GM10248 (cell line): ENCODE measurements around the gene MKX.

Experiments
- CTCF ChIA-PET: fragments of 300-600 bp; sonication (Branson Sonifier 250); formaldehyde crosslinking; extraction: SDS; loops from one replicate; lab custom pipeline; 2021; ENCODE audit warnings: antibody characterized with exemption; lab: Yijun Ruan, JAX
- POLR2A ChIA-PET: fragments of 350-650 bp; sonication (Branson Sonifier 250); formaldehyde crosslinking; extraction: SDS; loops from one replicate; lab custom pipeline; 2020; ENCODE audit warnings: antibody characterized with exemption; lab: Yijun Ruan, JAX
- DNase-seq: peaks from one replicate; pipeline ENCODE4 v3.0.0; 2012; ENCODE audit errors: extremely low spot score
- TF ChIP-seq, protein P1 (sequence below): IDR thresholded peaks from 2 replicates; pipeline ENCODE4 v1.5.1; 2012; ENCODE audit warnings: mild to moderate bottlenecking, low read depth; ENCODE audit errors: extremely low read depth, missing control alignments, control extremely low read depth

MKX gene

DNA sequence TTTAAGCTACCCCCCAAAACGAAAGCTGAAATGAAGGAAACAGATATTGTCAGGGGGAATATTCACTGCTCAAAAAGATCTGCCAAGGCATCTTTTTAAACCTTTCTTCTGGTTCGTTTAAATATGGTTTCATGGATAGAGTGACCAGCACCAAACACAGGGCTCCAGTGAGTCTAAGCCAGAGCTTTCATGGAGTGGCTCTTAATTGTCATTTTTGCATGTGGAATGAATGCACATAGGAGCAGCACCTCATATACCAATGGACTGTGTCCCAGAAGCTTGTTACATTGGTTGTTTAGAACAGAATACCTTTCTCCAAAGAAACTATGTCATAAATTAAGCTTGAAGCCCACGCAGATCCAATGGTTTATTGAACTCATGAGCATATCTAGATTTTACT is 17.3 kb downstream of the MKX start:
- ChIA-PET CTCF (interaction anchor here (1.0 to 2.4 kb wide), 7 partner anchors 8 to 41 kb away, joined by 3 to 9 read pairs (median 4); no protein-coding TSS in a partner anchor), POLR2A (no interaction called here)
- no peak for DNase-seq
- TF ChIP-seq, protein P1, sequence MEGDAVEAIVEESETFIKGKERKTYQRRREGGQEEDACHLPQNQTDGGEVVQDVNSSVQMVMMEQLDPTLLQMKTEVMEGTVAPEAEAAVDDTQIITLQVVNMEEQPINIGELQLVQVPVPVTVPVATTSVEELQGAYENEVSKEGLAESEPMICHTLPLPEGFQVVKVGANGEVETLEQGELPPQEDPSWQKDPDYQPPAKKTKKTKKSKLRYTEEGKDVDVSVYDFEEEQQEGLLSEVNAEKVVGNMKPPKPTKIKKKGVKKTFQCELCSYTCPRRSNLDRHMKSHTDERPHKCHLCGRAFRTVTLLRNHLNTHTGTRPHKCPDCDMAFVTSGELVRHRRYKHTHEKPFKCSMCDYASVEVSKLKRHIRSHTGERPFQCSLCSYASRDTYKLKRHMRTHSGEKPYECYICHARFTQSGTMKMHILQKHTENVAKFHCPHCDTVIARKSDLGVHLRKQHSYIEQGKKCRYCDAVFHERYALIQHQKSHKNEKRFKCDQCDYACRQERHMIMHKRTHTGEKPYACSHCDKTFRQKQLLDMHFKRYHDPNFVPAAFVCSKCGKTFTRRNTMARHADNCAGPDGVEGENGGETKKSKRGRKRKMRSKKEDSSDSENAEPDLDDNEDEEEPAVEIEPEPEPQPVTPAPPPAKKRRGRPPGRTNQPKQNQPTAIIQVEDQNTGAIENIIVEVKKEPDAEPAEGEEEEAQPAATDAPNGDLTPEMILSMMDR, result no peak

- DNase-seq, result no peak
- TF ChIP-seq, protein P1, result no peak
- ChIA-PET POLR2A (no interaction called here), CTCF (no interaction called here)
These were observed 21.3 kb downstream of the MKX start for GRCh38 chr10:27724287-27724686.

- ChIA-PET POLR2A (no interaction called here), CTCF (interaction anchor here (1.8 kb wide), 1 partner anchor 10 kb away, joined by 4 read pairs; no protein-coding TSS in a partner anchor)
- DNase-seq, result no peak
- TF ChIP-seq, protein P1, result no peak
These were observed 22.2 kb downstream of the MKX start for GRCh38 chr10:27723436-27723835.

DNA sequence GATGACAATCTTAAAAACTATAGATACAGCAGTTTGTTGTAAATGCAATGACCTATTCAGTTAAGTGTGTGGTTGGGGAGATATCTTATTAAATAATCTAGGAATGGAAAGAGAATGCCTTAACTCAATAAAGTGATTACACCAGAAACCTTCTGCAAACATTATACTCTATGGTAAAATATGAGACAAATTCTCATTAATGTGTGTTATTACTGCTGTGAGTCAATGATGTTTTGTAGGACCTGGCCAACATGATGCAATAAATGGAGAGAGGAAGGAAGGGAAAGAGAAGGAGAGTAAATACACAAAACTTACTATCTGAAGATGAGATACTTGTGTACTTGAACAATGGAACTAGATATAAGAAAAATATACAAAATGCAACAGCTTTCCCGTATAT is 25.1 kb downstream of the MKX start:
- CTCF ChIA-PET, result interaction anchor here (1.3 kb wide), 1 partner anchor 8 kb away, joined by 4 read pairs; no protein-coding TSS in a partner anchor
- TF ChIP-seq, protein P1, result no peak
- POLR2A ChIA-PET, result no interaction called here
- no peak for DNase-seq

DNA sequence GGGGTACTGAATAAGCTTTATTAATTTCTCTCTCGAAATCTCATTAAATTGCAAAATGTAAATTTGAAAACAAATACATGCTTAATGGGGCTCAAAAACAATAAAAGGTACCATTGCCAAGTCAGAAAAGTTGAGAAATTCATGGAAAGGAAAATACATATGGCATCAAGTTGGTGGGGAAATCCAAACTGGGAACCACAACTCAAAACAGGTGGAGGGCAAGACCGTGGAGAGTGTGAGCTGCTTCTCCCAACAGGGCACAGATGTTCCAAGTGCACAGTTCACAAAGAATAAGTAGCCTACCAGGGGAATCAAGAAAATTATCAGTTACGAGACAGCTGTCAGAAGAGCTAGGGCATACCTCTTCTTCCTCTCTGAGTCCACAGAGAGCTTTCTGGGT is 26.6 kb downstream of the MKX start:
- POLR2A ChIA-PET, result no interaction called here
- CTCF ChIA-PET, result interaction anchor here (1.3 kb wide), 2 partner anchors 9 to 23 kb away, joined by 4 read pairs; no protein-coding TSS in a partner anchor
- DNase-seq, result no peak
- TF ChIP-seq, protein P1, result no peak

- TF ChIP-seq, protein P1, result no peak
- ChIA-PET POLR2A (no interaction called here), CTCF (no interaction called here)
- DNase-seq, result no peak
These were observed 27.8 kb downstream of the MKX start for GRCh38 chr10:27717861-27718260.
